CD4-positive, alpha-beta T cell treated with Interleukin-2 at 100 ng/mL for 4 hours (primary cell): ENCODE data around the gene DAB2IP.
"Not testable (repeated sequence)": the region's sequence is repeated elsewhere in the genome, so short reads cannot be mapped to it uniquely, and the experiment has no call there.

ENCODE experiments used
- DNase-seq: peaks from one replicate; pipeline ENCODE4 v3.0.0-alpha.2; 2020; ENCODE audit warnings: low spot score

The DAB2IP gene

GRCh38 chr9:121626012-121626411 is 25.4 kb upstream of the DAB2IP start:
- DNase-seq: no peak

DNA sequence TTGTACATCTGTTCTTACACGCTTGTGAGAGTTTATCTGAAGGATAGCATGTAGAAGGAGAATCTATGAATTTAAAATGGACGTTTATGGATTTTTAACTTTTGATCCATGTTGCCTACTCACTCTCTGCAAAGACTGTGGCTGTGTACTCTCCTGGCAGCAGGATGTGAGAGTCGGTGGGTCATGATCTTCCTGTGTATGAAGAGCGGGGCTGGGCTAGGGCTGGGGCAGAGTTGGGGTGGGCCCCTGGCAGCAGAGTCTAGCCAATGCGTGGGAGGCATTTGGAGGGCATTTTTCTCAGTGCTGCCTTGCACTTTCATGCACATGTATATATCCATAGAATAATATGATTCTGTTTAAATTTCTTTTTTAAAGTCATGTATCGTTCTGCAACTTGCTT is 24.0 kb upstream of the DAB2IP start:
- DNase-seq: no peak

- DNase-seq: no peak
Measured at GRCh38 chr9:121628401-121628800, 23.0 kb upstream of the DAB2IP start.

DNA sequence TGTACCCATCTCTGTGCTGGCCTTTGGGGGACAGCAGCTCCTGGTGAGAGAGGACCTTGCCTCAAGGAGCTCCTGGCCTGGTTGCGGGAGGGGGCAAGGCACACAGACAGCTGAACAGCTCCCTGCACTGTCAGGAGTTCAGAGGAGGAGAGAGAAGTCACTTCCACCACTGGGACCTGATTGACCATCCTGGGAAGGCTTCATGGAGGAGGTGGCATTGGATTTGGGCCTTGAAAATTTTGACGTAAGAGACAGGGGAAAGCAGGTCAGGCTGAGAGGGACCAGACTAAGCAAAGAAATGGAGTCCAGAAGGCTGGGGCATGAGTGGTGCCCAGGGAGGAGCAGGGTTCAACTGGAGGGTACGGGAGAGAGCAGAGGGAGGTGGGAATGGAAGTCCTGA is 20.3 kb upstream of the DAB2IP start:
- no peak for DNase-seq

DNA sequence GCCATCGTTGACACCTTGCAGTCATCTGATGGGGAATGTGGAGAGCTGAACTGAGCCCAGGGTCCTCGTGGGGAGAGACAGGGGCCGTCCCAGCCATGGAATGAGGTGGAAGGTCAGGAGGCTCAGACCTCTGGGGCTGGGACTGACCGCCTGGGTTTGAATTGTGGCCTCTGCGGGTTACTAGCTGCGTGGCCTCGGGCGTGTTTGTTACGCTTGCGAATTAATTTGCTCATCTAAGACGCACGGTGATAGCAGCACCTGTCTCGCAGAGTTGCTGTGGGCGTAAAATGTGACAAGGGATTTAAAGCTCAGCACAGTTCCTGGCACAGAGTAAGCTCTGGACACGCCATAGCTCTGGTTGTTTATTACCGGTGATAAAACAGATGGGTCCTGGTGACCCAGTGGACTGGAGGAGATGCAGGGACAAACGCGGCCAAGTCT is 19.4 kb upstream of the DAB2IP start:
- no peak for DNase-seq

DNA sequence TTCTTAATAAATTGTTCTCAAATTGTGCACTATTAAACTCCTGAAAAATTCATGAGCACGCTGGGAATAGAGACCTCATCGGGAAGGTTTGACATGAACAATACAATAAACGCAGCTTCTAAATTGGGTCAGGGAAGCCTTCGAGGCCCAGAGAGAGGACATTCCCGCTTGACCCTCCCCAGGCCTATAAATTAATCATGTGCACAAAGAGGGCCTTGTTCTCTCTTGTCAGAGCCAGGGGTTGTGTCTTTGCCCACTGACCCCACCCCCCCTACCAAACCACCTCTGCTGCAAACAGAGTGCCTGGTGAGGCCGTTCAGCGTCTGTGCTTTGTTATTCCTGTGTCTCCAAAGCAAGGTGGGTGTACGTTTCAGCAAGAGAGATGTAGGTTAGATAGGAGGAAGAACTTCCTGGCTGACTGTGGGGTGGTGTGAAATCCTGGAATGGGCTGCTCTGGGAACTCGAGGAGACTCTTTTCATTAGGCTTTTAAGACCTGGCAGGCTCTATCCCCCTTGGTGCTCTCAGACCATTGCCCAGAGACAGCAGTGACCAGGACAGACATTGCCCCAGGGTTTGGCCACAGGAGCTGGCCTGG is 18.2 kb upstream of the DAB2IP start:
- DNase-seq: no peak

GRCh38 chr9:121633736-121634135 is 17.7 kb upstream of the DAB2IP start:
- no peak for DNase-seq

DNA sequence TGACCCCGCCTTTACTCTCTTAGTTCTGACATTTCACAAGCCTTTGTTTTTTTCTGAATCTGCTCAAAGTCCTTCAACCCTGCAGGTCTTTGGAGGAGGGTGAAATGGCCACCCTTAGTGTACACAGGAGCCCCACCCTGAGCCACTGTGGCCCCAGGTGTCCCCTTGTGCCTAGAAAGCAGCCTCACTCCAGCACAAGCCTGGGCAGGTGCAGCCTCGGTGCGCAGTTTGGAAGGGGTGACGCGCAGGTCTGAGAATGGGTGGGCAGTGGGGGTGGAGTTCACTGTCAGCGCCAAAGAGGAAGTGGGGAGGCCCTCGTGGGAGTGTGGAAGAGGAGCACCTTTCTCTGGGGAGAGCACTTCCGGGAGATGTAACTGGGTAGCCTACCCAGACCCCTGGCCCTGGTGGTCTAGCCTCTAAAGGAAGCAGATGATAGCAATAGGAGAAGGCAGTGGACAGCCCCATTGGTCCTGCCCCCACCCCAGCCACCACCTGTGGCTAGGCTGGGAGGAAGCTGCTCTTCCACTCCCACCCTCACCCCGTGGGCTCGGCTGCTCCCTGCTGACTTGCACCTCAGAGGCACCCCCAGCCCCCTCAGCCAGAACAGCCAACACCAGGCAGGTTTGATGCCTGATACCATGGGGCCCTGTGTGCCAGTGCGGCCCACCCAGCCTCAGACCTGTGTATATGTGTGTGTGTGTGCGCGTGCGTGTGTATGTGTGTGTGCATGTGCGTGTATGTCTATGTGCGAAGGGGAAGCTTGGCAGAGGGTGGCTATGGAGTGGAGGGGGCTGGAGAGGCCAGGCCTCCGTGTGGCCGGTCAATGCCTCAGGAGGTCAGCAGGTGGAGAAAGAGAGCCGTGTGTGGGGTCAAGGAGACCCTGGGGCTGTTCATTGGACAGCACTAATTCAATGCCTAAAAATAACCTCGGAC is 16.8 kb upstream of the DAB2IP start:
- no peak for DNase-seq

DNA sequence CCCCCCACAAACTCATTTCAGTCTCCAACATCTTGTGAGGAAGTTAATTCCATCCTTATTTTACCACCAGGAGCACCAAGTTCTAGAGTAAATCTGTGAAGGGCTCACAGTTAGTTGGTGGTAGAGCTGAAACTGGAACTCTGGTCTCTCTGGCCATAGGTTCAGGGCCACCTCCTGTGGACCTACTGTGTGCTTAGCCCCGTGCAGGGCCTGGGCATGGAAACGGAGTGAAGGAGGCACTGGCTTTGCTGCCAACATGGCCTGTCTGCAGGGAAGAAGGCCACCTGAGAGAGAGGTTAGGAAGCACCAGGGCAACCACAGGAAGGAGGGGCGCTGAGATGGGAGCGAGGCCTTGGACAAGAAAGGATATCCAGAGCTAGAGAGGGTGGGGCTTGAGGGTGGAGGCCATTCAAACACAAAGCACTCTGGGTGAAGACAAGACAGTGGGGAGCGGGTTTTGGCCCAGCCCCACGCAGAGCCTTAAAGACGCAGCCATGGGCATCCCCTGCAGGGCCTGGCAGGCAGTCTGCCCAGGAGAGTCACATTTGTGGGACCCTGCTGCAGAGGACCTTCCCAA is 16.0 kb upstream of the DAB2IP start:
- no peak for DNase-seq

DNA sequence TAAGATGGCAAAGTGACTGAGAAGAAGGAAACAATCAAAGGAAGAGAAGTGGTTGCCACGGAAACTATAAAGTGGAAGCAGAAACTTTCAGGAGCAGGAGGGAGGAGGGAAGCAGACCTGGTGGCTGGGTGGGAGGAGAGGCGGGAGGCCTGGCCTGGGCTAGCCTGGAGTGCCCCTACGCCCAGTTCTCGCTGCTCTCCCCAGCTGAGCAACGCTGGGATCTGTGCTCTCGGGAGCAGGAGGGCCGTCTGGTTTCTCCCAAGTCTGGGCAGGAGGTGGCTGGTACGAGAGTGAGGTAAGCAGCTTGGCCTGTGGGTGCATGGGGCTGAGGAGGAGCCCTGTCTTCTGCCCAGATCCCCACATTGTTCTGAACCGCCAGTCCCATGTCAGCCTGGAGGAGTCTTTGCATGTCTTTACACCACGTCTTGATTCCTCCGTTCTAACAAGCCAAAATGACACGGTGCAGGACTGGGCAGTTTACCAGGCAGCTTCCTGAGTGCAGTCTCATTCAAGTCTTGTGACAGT is 15.0 kb upstream of the DAB2IP start:
- DNase-seq: no peak

GRCh38 chr9:121636978-121637712 is 14.3 kb upstream of the DAB2IP start:
- no peak for DNase-seq

- no peak for DNase-seq
Measured at GRCh38 chr9:121637713-121638220, 13.7 kb upstream of the DAB2IP start.

GRCh38 chr9:121638399-121638798 is 13.0 kb upstream of the DAB2IP start:
- no peak for DNase-seq

DNA sequence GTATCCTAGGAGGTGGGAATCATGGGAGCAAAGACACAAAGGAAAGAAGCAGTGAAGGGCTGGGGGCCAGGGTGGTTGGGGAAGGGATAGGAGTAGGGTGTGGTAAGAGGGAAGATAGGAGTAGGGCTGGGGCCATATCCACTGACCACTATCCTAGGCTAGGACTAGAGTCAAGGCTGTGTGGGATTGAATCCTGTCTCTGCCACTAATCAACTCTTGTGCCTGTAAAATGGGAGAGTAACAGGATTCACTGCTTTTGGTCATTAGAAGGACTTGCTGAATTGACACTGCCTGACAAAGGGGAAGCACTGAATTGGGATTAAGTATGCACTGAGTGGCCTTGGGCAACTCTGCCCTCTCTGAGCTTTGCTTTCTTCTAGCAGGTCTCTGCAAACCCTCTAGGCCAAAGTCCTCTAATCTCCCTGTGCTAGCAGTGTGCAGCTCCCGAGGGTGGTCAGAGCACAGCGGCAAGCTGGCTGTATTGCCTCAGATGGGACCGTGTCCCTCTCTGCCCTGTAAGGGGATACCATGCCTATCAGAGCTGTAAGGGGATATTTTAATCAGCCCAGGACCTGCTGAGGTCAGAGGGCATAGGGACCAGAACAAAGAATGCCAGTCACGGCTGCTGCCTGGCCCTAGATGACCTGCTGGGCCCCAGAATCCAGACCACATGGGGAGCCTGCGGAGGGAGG is 12.4 kb upstream of the DAB2IP start:
- no peak for DNase-seq

DNA sequence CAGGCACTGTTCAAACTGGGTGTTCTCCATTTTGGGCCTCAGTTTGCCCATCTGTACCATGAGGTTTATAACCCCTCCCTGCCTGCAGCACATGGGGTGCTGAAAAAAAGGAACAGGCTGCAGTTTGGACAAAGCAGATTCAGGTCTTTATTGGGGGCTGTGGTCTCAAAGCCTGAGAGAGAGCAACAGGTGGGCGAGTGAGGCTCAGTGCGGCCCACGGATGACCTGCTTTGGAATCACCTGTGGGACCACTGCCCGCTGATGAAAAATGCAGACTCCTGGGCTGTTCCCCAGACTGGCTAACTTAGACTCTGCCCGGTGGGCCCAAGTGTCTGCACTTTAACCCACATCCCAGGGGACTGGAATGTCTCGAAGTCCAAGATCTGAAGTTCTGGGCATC is 11.8 kb upstream of the DAB2IP start:
- DNase-seq: no peak

- DNase-seq: no peak
Measured at GRCh38 chr9:121640076-121640475, 11.4 kb upstream of the DAB2IP start.

- DNase-seq: no peak
Measured at GRCh38 chr9:121640491-121641223, 10.8 kb upstream of the DAB2IP start.

DNA sequence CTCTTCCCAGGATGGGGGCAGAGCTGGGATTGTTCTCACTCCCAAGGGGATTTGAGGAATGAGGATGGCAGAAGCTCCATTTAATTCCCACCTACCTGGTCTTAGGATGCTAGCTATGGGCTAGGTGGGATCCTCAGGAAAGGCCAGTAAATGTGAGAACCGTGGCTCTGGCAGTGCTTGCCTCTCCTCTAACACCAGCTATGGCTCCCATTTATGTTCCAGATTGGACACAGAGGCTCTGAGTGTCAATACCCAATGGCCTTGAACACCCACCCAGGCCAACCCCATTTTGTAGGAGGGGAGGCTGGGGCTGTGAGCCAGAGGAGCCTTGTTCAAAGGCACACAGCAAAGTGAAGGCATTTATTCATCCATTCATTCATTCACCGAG is 10.2 kb upstream of the DAB2IP start:
- no peak for DNase-seq

- no peak for DNase-seq
Measured at GRCh38 chr9:121642758-121643157, 8.7 kb upstream of the DAB2IP start.

- DNase-seq: no peak
Measured at GRCh38 chr9:121643473-121643872, 8.0 kb upstream of the DAB2IP start.

DNA sequence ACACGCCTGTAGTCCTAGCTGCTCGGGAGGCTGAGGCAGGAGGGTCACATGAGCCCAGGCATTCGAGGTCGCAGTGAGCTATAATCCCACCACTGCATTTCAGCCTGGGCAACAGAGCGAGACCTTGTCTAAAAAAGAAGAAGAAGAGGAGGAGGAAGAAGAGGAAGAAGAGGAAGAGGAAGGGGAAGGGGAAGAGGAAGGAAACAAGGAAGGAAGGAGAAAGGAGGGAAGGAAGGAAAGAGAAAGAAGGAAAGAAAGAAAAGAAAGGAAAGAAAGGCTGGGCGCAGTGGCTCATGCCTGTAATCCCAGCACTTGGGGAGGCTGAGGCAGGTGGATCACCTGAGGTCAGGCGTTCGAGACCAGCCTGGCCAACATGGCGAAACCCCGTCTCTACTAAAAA is 7.4 kb upstream of the DAB2IP start:
- not testable (repeated sequence) for DNase-seq
